Thyroid gland (tissue), 4 donors: ENCODE results near the gene ADPRS. TPM values are rescaled to one million over a fixed set of nuclear protein-coding genes. Genes with fewer than 3 reads are reported as not detected.

Experiments
- DNase-seq, 2 donors: peaks; one replicate each; pipeline ENCODE4 v3.0.0-alpha.2; 2019
- H3K27ac ChIP-seq, 3 donors: fragments of 200-600 bp; sonication (generic); 1 replicate in 2 of 3; 2 replicates in 1 of 3; pipeline ENCODE4 v1.5.1; 2016 to 2019; ENCODE audit warnings: mild to moderate bottlenecking in 1 of 3, moderate library complexity in 1 of 3
- H3K27me3 ChIP-seq: fragments of 200-600 bp; sonication (generic); one replicate; pipeline ENCODE4 v1.5.1; 2019
- H3K36me3 ChIP-seq, 2 donors: fragments of 200-600 bp; sonication (generic); one replicate each; pipeline ENCODE4 v1.5.1; 2016 to 2019
- H3K4me1 ChIP-seq, 2 donors: fragments of 200-600 bp; sonication (generic); one replicate each; pipeline ENCODE4 v1.5.1; 2017 to 2019
- H3K4me3 ChIP-seq, 3 donors: fragments of 200-600 bp; sonication (generic); replicated peaks in 1 of 3; 1 replicate in 2 of 3; 2 replicates in 1 of 3; pipeline ENCODE4 v1.5.1; 2016; ENCODE audit warnings: mild to moderate bottlenecking in 1 of 3
- H3K9me3 ChIP-seq: fragments of 200-600 bp; sonication (generic); one replicate; pipeline ENCODE4 v1.5.1; 2017
- CTCF ChIP-seq, 6 experiments: fragments of 200-600 bp in 3 of 6; fragments of 450-650 bp in 3 of 6; sonication (generic) in 3 of 6; IDR thresholded peaks; one replicate each; pipeline ENCODE4 v1.5.1; 2016 to 2019; ENCODE audit warnings: antibody characterized with exemption in 6 of 6, mild to moderate bottlenecking in 2 of 6, inconsistent platforms in 1 of 6, moderate library complexity in 1 of 6
- POLR2A ChIP-seq, 2 donors: fragments of 450-650 bp; IDR thresholded peaks; one replicate each; pipeline ENCODE4 v1.6.1; 2017; ENCODE audit warnings: antibody characterized with exemption in 2 of 2, mild to moderate bottlenecking in 2 of 2, moderate library complexity in 1 of 2
- WGBS, 2 donors: methylation state at CpG; one replicate each; pipeline ENCODE4 v1.1.5; 2017; 5-methylcytosine and 5-hydroxymethylcytosine counted together
- intact Hi-C: fragments of 100-400 bp; cut with DNase I; formaldehyde crosslinking; loops from one replicate; pipeline ENCODE4 v1.15.1; 2023
- total RNA-seq, 4 donors: library from RNA; depleted of rRNA; stranded (reverse); fragments of >200 nt; gene quantifications; one replicate each; pipeline ENCODE4 v1.2.3, GENCODE V29; 2016

The ADPRS gene
- total RNA-seq, 4 donors from 2014 or later: 31.8 to 50.1 (median 41.7) TPM

- DNase-seq: no peak
- no peaks in the 10 kb centered on the region for H3K9me3 ChIP-seq
- H3K27ac ChIP-seq: no peak overlapping the region
- 89 to 96% methylated on average over 1 of the region's 1 CpG for WGBS, 2 donors
- no peaks in the 10 kb centered on the region for H3K36me3 ChIP-seq
- no peaks in the 10 kb centered on the region for H3K27me3 ChIP-seq
- H3K4me3 ChIP-seq: no peak overlapping the region
- TF ChIP-seq CTCF (IDR thresholded peaks at IDR 0.05): no peak
- TF ChIP-seq POLR2A (IDR thresholded peaks at IDR 0.05): no peak
- intact Hi-C loops: no loop called here
- H3K4me1 ChIP-seq: no peaks in the 10 kb centered on the region
These were observed 26.4 kb upstream of the ADPRS start for GRCh38 chr1:36062315-36062714.

GRCh38 chr1:36067871-36068270 is 20.8 kb upstream of the ADPRS start:
- DNase-seq: no peak
- no peaks in the 10 kb centered on the region for H3K4me1 ChIP-seq
- no peaks in the 10 kb centered on the region for H3K36me3 ChIP-seq
- H3K27ac ChIP-seq: no peak overlapping the region
- intact Hi-C loops: no loop called here
- no peak for TF ChIP-seq POLR2A (IDR thresholded peaks at IDR 0.05)
- TF ChIP-seq CTCF (IDR thresholded peaks at IDR 0.05): no peak
- no peak overlapping the region for H3K4me3 ChIP-seq
- no peaks in the 10 kb centered on the region for H3K9me3 ChIP-seq
- H3K27me3 ChIP-seq: no peaks in the 10 kb centered on the region

GRCh38 chr1:36068866-36069265 is 19.8 kb upstream of the ADPRS start:
- intact Hi-C loops: no loop called here
- DNase-seq: no peak
- 93 to 94% methylated on average over 2 of the region's 2 CpGs for WGBS, 2 donors
- no peaks in the 10 kb centered on the region for H3K9me3 ChIP-seq
- no peaks in the 10 kb centered on the region for H3K4me1 ChIP-seq
- TF ChIP-seq POLR2A (IDR thresholded peaks at IDR 0.05) (no peak), CTCF (IDR thresholded peaks at IDR 0.05) (no peak)
- H3K4me3 ChIP-seq: no peak overlapping the region
- no peaks in the 10 kb centered on the region for H3K27me3 ChIP-seq
- no peak overlapping the region for H3K27ac ChIP-seq
- H3K36me3 ChIP-seq: no peaks in the 10 kb centered on the region

- H3K9me3 ChIP-seq: no peaks in the 10 kb centered on the region
These were observed 18.3 kb upstream of the ADPRS start for GRCh38 chr1:36070349-36070748.

GRCh38 chr1:36076979-36077573 is 11.6 kb upstream of the ADPRS start:
- Histone ChIP-seq H3K27me3 (no peaks in the 10 kb centered on the region), H3K4me3 (no peak overlapping the region), H3K36me3 (no peaks in the 10 kb centered on the region), H3K4me1 (no peaks in the 10 kb centered on the region), H3K27ac (no peak overlapping the region), H3K9me3 (no peaks in the 10 kb centered on the region)
- WGBS, 2 donors: 58 to 61% methylated on average over 4 of the region's 4 CpGs
- no peak for DNase-seq
- intact Hi-C loops: no loop called here
- TF ChIP-seq CTCF (IDR thresholded peaks at IDR 0.05): no peak

More at GRCh38 chr1:36070349-36070748, 18.3 kb upstream of the ADPRS start:
- TF ChIP-seq POLR2A (IDR thresholded peaks at IDR 0.05): no peak
- TF ChIP-seq CTCF (IDR thresholded peaks at IDR 0.05): no peak
- Histone ChIP-seq H3K36me3 (no peaks in the 10 kb centered on the region), H3K4me1 (no peaks in the 10 kb centered on the region), H3K27me3 (no peaks in the 10 kb centered on the region), H3K4me3 (no peak overlapping the region), H3K27ac (no peak overlapping the region)
- no peak for DNase-seq
- intact Hi-C loops: no loop called here
- 79 to 85% methylated on average over 2 of the region's 2 CpGs for WGBS, 2 donors
